Activated CD8-positive, alpha-beta memory T cell treated with anti-CD3 and anti-CD28 coated beads for 4 hours (primary cell): ENCODE results near the gene RBMX2.

Source experiments
- DNase-seq, 2 donors: peaks; one replicate each; pipeline ENCODE4 v3.0.0-alpha.2; 2020; ENCODE audit warnings: low read depth in 2 of 2

RBMX2 gene

GRCh38 chrX:130446974-130447373 lies 45.2 kb downstream of the RBMX2 start:
- no peak for DNase-seq
